ENCODE results near the gene PLEKHG2.

The PLEKHG2 gene

DNA sequence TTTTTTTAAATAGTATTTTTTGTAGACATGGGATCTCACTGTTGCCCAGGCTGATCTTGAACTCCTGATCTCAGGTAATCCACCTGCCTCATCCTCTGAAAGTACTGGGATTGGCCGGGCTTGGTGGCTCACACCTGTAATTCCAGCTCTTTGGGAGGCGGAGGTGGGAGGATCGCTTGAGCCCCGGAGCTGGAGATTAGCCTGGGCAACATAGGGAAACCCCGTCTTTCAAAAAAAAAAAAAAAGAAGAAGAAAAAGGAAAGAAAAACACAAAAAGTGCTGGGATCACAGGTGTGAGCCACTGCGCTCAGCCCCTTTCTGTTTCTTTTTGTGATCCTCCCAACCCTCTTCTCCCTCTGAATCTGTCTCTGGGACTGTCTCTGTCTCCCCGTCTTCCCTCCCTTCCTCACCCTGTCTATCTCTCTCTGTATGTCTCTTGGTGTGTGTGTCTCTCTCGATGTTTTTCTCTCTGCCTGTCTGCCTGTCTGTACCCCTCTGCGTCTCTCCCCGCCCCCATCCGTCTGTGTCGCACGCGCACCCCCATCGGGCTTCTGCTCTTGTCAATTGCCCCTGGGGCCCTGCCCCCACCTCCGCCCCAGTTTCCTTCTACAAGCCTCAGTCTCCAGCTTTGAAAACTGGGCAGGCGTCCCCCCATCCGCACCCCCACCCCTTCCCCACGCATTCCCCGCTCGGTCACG, 6.4 kb upstream of the PLEKHG2 start:
- peak; percentile 56 for DNase-seq

DNA sequence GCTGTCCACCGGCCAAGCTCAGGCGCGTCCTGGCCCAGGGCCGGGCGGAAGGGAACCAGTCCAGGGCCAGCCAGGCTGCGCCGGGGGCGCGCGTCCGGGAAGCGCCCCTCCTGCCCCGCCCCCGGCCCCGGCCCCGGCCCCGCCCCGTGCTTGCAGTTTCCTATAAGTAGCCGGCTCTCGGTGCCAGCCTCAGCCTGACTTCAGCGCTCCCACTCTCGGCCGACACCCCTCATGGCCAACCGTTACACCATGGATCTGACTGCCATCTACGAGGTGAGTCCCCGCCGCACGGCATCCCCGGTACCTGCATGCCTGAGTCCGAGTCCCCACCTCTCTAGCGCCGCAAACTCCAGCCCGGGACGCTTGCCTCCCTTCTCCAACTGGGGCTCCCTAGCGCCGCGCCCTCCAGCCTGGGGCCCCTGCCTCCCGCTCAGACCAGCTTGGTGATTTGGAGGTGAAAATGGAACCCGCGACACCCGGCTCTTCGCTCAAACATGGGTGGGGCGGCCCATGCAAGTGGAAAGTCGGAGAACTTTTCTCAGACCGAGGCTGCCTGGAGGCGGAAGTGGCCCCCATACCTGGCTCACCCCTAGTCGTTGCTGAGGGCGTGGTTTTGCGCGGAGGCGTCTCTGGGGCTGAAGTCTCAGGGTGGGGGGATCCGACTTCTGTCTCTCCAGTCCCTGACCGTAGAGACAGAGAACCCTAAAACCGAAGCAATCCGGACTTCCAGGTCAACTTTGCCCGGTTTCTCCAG, 5.6 kb upstream of the PLEKHG2 start, which contains the start of gene ZFP36:
Gene ZFP36, plus strand, starts transcription at position 192 of the 754 bp plus-strand sequence. Its CDS starts 58 bp downstream, at position 250.
- DNase-seq: peak; percentile 84

DNA sequence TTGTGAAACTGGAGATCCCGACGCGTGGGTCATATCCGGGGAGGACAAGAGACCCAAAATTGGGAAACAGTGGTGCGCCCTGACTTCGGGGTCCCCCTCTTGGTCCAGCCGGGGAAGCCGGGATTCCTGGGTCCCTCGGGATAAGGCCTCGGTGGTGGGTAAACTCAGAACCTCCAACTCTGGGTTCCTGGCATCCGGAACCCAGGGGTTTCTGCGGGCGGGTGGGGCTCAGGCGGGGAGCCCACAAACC, 5.1 kb upstream of the PLEKHG2 start:
- no peak for DNase-seq

GRCh38 chr19:39407660-39408391, 4.6 kb upstream of the PLEKHG2 start:
- peak; percentile 43 for DNase-seq

DNA sequence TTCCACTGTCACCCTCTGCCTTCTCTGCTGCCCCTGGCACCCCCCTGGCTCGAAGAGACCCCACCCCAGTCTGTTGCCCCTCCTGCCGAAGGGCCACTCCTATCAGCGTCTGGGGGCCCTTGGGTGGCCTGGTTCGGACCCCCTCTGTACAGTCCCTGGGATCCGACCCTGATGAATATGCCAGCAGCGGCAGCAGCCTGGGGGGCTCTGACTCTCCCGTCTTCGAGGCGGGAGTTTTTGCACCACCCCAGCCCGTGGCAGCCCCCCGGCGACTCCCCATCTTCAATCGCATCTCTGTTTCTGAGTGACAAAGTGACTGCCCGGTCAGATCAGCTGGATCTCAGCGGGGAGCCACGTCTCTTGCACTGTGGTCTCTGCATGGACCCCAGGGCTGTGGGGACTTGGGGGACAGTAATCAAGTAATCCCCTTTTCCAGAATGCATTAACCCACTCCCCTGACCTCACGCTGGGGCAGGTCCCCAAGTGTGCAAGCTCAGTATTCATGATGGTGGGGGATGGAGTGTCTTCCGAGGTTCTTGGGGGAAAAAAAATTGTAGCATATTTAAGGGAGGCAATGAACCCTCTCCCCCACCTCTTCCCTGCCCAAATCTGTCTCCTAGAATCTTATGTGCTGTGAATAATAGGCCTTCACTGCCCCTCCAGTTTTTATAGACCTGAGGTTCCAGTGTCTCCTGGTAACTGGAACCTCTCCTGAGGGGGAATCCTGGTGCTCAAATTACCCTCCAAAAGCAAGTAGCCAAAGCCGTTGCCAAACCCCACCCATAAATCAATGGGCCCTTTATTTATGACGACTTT, 3.9 kb upstream of the PLEKHG2 start:
- DNase-seq: no peak

DNA sequence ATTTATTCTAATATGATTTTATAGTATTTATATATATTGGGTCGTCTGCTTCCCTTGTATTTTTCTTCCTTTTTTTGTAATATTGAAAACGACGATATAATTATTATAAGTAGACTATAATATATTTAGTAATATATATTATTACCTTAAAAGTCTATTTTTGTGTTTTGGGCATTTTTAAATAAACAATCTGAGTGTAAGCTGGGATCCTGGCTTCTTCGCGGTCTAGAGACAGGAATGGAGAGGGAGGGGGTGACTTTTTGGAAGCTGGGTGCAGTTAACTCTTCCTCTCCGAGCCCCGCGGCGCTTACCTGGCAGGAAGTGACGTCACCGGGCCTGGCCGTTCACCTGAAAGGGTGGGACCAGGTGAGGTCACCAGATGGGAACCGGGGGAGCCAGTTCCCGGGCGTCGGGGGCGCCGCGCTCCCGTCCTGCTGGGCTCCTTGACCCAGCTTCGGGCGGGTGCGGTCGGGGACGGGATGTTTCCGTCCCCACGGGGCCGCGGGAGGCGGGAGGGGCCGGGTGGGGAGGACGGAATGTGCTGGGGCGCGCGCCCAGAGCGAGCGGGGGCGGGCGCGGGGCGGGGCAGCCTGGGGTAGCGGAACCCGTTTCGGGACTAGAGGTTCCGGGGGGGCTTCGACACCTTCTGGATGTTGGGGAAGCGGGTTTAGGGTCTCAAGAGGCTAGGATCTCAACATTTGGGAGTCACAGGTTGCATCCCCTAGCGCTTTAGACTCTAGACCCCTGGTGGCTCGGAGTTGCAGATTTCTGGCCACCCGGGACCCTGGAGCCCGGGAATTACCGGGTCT, 3.1 kb upstream of the PLEKHG2 start:
- DNase-seq: peak; percentile 54

GRCh38 chr19:39410017-39410830, 2.2 kb upstream of the PLEKHG2 start:
- DNase-seq: peak; percentile 79

- DNase-seq: no peak
Measured at GRCh38 chr19:39410831-39411080, 1.7 kb upstream of the PLEKHG2 start.

DNA sequence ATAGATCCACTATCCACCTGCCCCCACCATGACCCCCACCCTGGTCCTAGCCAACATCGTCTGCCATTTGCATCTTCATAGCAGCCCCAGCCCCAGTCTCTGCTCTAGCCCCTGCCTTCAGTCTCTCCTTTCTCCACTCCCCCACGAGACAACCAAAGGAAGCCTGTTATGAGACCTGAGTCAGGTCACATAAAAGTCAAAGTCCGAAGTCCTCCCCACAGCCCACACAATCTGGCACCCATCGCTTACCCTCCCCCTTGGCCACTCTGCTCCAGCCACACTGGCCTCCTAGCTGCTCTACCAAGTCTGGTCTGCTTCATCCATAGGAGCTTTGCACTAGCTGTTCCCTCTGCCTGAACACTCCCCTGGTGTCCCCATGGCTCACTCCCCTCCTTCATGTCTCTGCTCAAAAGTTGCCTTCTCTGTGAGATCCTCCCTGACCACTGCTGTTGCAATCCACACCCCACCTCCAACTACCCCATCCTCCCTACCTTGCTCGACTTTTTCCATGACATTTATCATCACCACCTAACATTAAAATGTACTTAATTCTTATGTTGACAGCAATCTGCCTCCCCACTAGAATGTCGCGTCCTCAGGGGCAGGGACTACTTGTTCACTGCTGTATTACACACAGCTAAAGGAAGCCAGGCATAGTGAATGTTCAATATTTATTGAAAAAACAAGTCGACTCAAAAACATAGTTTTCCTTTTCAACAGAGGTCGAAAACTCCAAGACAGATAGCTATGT, 1.2 kb upstream of the PLEKHG2 start:
- DNase-seq: peak; percentile 58

DNA sequence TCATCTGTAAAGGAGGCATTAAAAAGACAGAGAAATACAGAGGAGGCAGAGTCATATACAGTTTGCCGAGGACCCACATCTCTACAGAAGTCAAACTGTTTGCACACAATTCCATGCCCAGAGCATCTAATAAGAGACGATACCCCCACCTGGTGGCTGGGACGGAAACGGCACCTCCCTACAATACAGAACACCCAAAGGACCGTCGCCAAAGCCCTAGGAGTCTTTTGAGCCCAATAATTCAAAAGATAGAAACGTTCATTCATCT, 703 bp upstream of the PLEKHG2 start:
- DNase-seq: no peak

GRCh38 chr19:39412867-39413271, 400 bp downstream of the PLEKHG2 start:
- DNase-seq: no peak

- DNase-seq: no peak
Measured at GRCh38 chr19:39413272-39413910, 922 bp downstream of the PLEKHG2 start.

DNA sequence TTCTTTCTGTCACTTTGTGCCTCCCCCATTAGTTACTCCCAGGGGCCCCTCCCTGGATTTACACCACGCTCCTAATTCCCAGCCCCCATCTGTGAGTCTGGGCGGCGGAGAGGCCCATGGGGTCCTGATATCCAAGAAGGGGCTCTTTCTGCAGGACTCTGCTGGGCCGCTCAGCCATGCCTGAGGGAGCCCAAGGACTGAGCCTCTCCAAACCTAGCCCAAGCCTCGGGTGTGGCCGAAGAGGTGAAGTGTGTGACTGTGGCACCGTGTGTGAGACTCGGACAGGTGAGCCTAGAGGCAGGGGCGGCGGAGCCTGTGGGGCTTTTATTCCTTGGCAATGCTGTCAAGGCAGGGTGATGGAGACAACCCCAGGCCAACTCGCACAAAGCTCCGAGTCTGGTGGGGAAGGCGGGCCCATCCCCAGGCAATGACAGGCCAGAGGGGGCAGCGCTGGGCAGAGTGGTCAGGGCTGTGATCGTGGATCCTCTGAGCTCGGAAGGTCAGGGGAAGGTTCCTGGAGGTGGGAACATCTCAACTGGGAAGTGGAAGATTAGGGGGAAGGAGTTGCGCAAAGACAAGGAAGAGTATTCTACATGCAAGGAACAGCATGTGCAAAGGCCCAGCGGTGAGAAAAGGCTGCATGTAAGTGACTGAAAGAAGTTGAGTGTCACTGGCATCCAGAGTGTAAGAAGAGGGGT, 1.6 kb downstream of the PLEKHG2 start:
- DNase-seq: peak; percentile 72

GRCh38 chr19:39415111-39416046, 2.9 kb downstream of the PLEKHG2 start:
- DNase-seq: no peak

- DNase-seq: no peak
Measured at GRCh38 chr19:39416152-39417120, 4.0 kb downstream of the PLEKHG2 start.

- no peak for DNase-seq
Measured at GRCh38 chr19:39417463-39418181, 5.2 kb downstream of the PLEKHG2 start.
